Measurements from ENCODE around the gene OXSR1.
A peak's percentile ranks its signal among the peaks of the same experiment; 100 is the strongest.
"Not testable (repeated sequence)": the region's sequence is repeated elsewhere in the genome, so short reads cannot be mapped to it uniquely, and the experiment has no call there.

The OXSR1 gene

GRCh38 chr3:38128303-38128655 lies 37.1 kb upstream of the OXSR1 start:
- no peak for DNase-seq

GRCh38 chr3:38129058-38129457 lies 36.3 kb upstream of the OXSR1 start:
- DNase-seq = no peak

- DNase-seq = no peak
Observed at GRCh38 chr3:38130631-38131065, 34.7 kb upstream of the OXSR1 start.

- no peak for DNase-seq
Observed at GRCh38 chr3:38131621-38132369, 33.5 kb upstream of the OXSR1 start.

- DNase-seq = no peak
Observed at GRCh38 chr3:38133209-38133556, 32.2 kb upstream of the OXSR1 start.

GRCh38 chr3:38133557-38134405 lies 31.6 kb upstream of the OXSR1 start:
- no peak for DNase-seq

- not testable (repeated sequence) for DNase-seq
Observed at GRCh38 chr3:38134517-38135143, 30.7 kb upstream of the OXSR1 start.

GRCh38 chr3:38135621-38136277 lies 29.6 kb upstream of the OXSR1 start:
- DNase-seq = not testable (repeated sequence)

- DNase-seq = no peak
Observed at GRCh38 chr3:38136393-38136776, 29.0 kb upstream of the OXSR1 start.

- DNase-seq = peak; percentile 94
Observed at GRCh38 chr3:38136777-38137614, 28.3 kb upstream of the OXSR1 start, which contains the start of gene ACAA1. ACAA1 (minus strand) TSS chr3:38137127; CDS start chr3:38137035, 92 bp downstream.

GRCh38 chr3:38137615-38138348 lies 27.6 kb upstream of the OXSR1 start:
- no peak for DNase-seq

GRCh38 chr3:38138349-38139190 lies 26.8 kb upstream of the OXSR1 start, which contains the start of gene MYD88:
MYD88 (plus strand) TSS chr3:38138661; CDS start chr3:38138701, 40 bp downstream.
- peak; percentile 58 for DNase-seq

- no peak for DNase-seq
Observed at GRCh38 chr3:38139191-38139590, 26.1 kb upstream of the OXSR1 start.

- no peak for DNase-seq
Observed at GRCh38 chr3:38139652-38140051, 25.7 kb upstream of the OXSR1 start.

GRCh38 chr3:38140326-38141172 lies 24.8 kb upstream of the OXSR1 start:
- no peak for DNase-seq

GRCh38 chr3:38141173-38141951 lies 24.0 kb upstream of the OXSR1 start:
- no peak for DNase-seq

GRCh38 chr3:38141952-38142273 lies 23.4 kb upstream of the OXSR1 start:
- no peak for DNase-seq

GRCh38 chr3:38142959-38143358 lies 22.4 kb upstream of the OXSR1 start:
- no peak for DNase-seq

- no peak for DNase-seq
Observed at GRCh38 chr3:38143511-38143910, 21.8 kb upstream of the OXSR1 start.
